Measurements from ENCODE around the gene HDAC4. TPM values are rescaled to one million over a fixed set of nuclear protein-coding genes. Genes with fewer than 3 reads are reported as not detected.

The HDAC4 gene
- polyA plus RNA-seq, 1 experiment = 8.9 TPM

- no peak for TF ChIP-seq CTCF (IDR thresholded peaks at IDR 0.05; ENCODE audit: low read depth, low read length)
- DNase-seq (ENCODE audit: low read depth, low spot score) = no peak
- no peaks in the 10 kb centered on the region; the same call in 1 of the 2 replicates for H3K9me3 ChIP-seq (ENCODE audit: control insufficient read depth, insufficient read depth, low read length)
- H3K4me3 ChIP-seq (ENCODE audit: low read depth, low read length) = no peak overlapping the region
- ChIA-PET CTCF (no interaction called here), POLR2A (no interaction called here)
- H3K27ac ChIP-seq (ENCODE audit: low read depth, low read length) = no peak overlapping the region
- H3K27me3 ChIP-seq (ENCODE audit: control insufficient read depth, insufficient read depth, low read length) = no peaks in the 10 kb centered on the region
Measured at GRCh38 chr2:239365071-239365781, 35.6 kb downstream of the HDAC4 start.

GRCh38 chr2:239363946-239364637 is 36.7 kb downstream of the HDAC4 start:
- POLR2A ChIA-PET = no interaction called here
- H3K4me3 ChIP-seq (ENCODE audit: low read depth, low read length) = no peak overlapping the region
- no peaks in the 10 kb centered on the region; the same call in 1 of the 2 replicates for H3K9me3 ChIP-seq (ENCODE audit: control insufficient read depth, insufficient read depth, low read length)
- DNase-seq (ENCODE audit: low read depth, low spot score) = no peak
- CTCF ChIA-PET = interaction anchor here (0.6 kb wide), 1 partner anchor 45 kb away, joined by 7 read pairs; no protein-coding TSS in a partner anchor
- no peak for TF ChIP-seq CTCF (IDR thresholded peaks at IDR 0.05; ENCODE audit: low read depth, low read length)
- no peaks in the 10 kb centered on the region for H3K27me3 ChIP-seq (ENCODE audit: control insufficient read depth, insufficient read depth, low read length)
- no peak overlapping the region for H3K27ac ChIP-seq (ENCODE audit: low read depth, low read length)

- POLR2A ChIA-PET = no interaction called here
- H3K4me3 ChIP-seq (ENCODE audit: low read depth, low read length) = no peak overlapping the region
- no peak for DNase-seq (ENCODE audit: low read depth, low spot score)
- H3K27me3 ChIP-seq (ENCODE audit: control insufficient read depth, insufficient read depth, low read length) = no peaks in the 10 kb centered on the region
- no peak overlapping the region for H3K27ac ChIP-seq (ENCODE audit: low read depth, low read length)
- TF ChIP-seq CTCF (IDR thresholded peaks at IDR 0.05; ENCODE audit: low read depth, low read length) = no peak
- CTCF ChIA-PET = interaction anchor here (1.0 kb wide), 1 partner anchor 34 kb away, joined by 3 read pairs; no protein-coding TSS in a partner anchor
- H3K9me3 ChIP-seq (ENCODE audit: control insufficient read depth, insufficient read depth, low read length) = no peaks in the 10 kb centered on the region; the same call in 1 of the 2 replicates
Measured at GRCh38 chr2:239362507-239362906, 38.3 kb downstream of the HDAC4 start.

- H3K27ac ChIP-seq (ENCODE audit: low read depth, low read length) = no peak overlapping the region
- H3K27me3 ChIP-seq (ENCODE audit: control insufficient read depth, insufficient read depth, low read length) = no peaks in the 10 kb centered on the region
- H3K4me3 ChIP-seq (ENCODE audit: low read depth, low read length) = no peak overlapping the region
- H3K9me3 ChIP-seq (ENCODE audit: control insufficient read depth, insufficient read depth, low read length) = no peaks in the 10 kb centered on the region; the same call in 1 of the 2 replicates
- CTCF ChIA-PET = no interaction called here
- TF ChIP-seq CTCF (IDR thresholded peaks at IDR 0.05; ENCODE audit: low read depth, low read length) = peak; percentile 62
- no peak for DNase-seq (ENCODE audit: low read depth, low spot score)
- POLR2A ChIA-PET = no interaction called here
Measured at GRCh38 chr2:239361311-239361642, 39.5 kb downstream of the HDAC4 start.

Measured in AG04450 (cell line).